ENCODE results near the gene PPP3CA. TPM values are rescaled to one million over a fixed set of nuclear protein-coding genes. Genes with fewer than 3 reads are reported as not detected.
"Not testable (repeated sequence)": the region's sequence is repeated elsewhere in the genome, so short reads cannot be mapped to it uniquely, and the experiment has no call there.

PPP3CA gene
- total and polyA plus RNA-seq, 2 of the 8 experiments (the other 6 are each of a cell fraction or from before 2014, with no cell fraction given): 7.9 to 35.0 TPM

DNA sequence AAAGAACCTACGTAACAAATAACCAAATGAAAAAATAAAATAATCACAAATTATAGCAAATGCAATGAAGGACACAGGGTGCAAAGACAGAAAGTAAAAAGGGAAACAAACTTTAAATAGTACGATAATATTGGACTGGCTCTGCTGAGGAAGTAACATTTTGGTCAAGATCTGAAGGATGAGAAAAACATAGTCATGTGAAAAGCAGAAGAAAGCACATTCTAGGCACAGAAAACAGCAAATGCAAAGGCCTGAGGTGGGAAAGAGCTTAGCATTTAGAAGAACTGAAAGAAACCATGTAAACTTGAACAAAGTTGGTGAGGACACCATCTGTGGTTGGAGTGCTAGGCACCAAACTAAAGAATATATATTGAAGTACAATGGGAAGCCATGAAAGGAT, 111.2 kb downstream of the PPP3CA start (continued):
- TF ChIP-seq KDM4A (IDR thresholded peaks at IDR 0.05; ENCODE audit: low read depth, low read length, severe bottlenecking): no peak
- TF ChIP-seq, protein P1, sequence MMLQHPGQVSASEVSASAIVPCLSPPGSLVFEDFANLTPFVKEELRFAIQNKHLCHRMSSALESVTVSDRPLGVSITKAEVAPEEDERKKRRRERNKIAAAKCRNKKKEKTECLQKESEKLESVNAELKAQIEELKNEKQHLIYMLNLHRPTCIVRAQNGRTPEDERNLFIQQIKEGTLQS (IDR thresholded peaks at IDR 0.05; ENCODE audit: insufficient read depth, low read depth, low read length): no peak
- no peak for TF ChIP-seq POU5F1 (IDR thresholded peaks at IDR 0.05; ENCODE audit: low read depth, low read length)

DNA sequence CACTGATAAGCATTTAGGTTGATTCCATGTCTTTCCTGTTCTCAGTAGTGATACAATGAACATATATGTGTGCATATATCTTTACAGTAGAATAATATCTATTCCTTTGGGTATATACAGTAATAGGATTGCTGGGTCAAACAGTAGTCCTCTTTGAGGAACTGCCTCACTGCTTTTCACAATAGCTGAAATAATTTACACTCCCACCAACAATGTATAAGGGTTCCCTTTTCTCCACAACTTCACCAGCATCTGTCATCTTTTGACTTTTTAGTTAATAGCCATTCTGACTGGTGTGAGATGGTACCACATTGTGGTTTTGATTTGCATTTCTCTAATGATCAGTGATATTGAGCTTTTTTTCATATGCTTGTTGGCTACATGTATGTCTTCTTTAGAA, 113.2 kb downstream of the PPP3CA start:
- H3K79me2 ChIP-seq (ENCODE audit: control insufficient read depth in 1 of 2, insufficient read depth in 2 of 2, low read length in 2 of 2): peaks cover 0 to 63% of the 10 kb centered on the region in 2 experiments; a peak in 2 of 4 replicates
- H3K14ac ChIP-seq (ENCODE audit: insufficient read length); H2BK15ac ChIP-seq (ENCODE audit: low read length); H4K20me1 ChIP-seq (replicated peaks in 1 of 2; ENCODE audit: control insufficient read depth in 1 of 2, insufficient read depth in 2 of 2, low read length in 2 of 2); H3K23ac ChIP-seq (ENCODE audit: insufficient read length); H3K23me2 ChIP-seq (ENCODE audit: low read depth, low read length); H4K5ac ChIP-seq (ENCODE audit: insufficient read length, low read depth, low read length); H2AFZ ChIP-seq (ENCODE audit: low read length); H2AK5ac ChIP-seq (ENCODE audit: low read depth, low read length); H3K9ac ChIP-seq (replicated peaks in 1 of 4; ENCODE audit: extremely low read depth in 1 of 4, low read depth in 3 of 4, low read length in 3 of 4); H4K91ac ChIP-seq (replicated peaks; ENCODE audit: insufficient read length, low read length); H3K56ac ChIP-seq (replicated peaks; ENCODE audit: insufficient read length, low read depth, low read length); H3K4me1 ChIP-seq (replicated peaks in 1 of 4; ENCODE audit: control insufficient read depth in 3 of 4, insufficient read depth in 4 of 4, low read length in 3 of 4); FAIRE-seq; H2BK12ac ChIP-seq (ENCODE audit: low read depth, low read length); H2BK120ac ChIP-seq (replicated peaks; ENCODE audit: low read depth, low read length); POLR2A ChIA-PET (ENCODE audit: partially characterized antibody); H3K4me2 ChIP-seq (ENCODE audit: insufficient read depth in 1 of 2, low read depth in 2 of 2, low read length in 2 of 2); H3K4ac ChIP-seq (replicated peaks; ENCODE audit: insufficient read length, low read depth, low read length); DNase-seq (ENCODE audit: low read depth in 1 of 2, low spot score in 2 of 2); H3K79me1 ChIP-seq (ENCODE audit: low read depth, low read length); H2BK5ac ChIP-seq (ENCODE audit: low read depth, low read length); H3K27me3 ChIP-seq (replicated peaks in 1 of 4; ENCODE audit: control insufficient read depth in 3 of 4, extremely low read depth in 1 of 4, insufficient read depth in 3 of 4, low read length in 3 of 4); CTCF ChIA-PET (ENCODE audit: partially characterized antibody); H3K27ac ChIP-seq (ENCODE audit: low read depth, low read length); H4K8ac ChIP-seq (ENCODE audit: extremely low read depth, insufficient read depth, low read length); H2BK20ac ChIP-seq (ENCODE audit: low read length); H3K18ac ChIP-seq (ENCODE audit: extremely low read depth, low read length); H3K9me3 ChIP-seq (ENCODE audit: insufficient read depth in 2 of 2, low read depth in 1 of 2, low read length in 1 of 2); H3K4me3 ChIP-seq (ENCODE audit: extremely low read depth in 1 of 4, insufficient read depth in 2 of 4, low read depth in 3 of 4, low read length in 4 of 4); H3K36me3 ChIP-seq (ENCODE audit: control insufficient read depth in 2 of 4, insufficient read depth in 4 of 4, low read length in 3 of 4): not testable (repeated sequence)

Measured in H1 (cell line).